Cortex of kidney (tissue), 1 donor: ENCODE results near the gene ADGRF4.
"Not testable (repeated sequence)": the region's sequence is repeated elsewhere in the genome, so short reads cannot be mapped to it uniquely, and the experiment has no call there.

ENCODE experiments used
- DNase-seq: peaks from one replicate; lab custom pipeline; 2025; lab: John Stamatoyannopoulos, UW

Gene ADGRF4

DNA sequence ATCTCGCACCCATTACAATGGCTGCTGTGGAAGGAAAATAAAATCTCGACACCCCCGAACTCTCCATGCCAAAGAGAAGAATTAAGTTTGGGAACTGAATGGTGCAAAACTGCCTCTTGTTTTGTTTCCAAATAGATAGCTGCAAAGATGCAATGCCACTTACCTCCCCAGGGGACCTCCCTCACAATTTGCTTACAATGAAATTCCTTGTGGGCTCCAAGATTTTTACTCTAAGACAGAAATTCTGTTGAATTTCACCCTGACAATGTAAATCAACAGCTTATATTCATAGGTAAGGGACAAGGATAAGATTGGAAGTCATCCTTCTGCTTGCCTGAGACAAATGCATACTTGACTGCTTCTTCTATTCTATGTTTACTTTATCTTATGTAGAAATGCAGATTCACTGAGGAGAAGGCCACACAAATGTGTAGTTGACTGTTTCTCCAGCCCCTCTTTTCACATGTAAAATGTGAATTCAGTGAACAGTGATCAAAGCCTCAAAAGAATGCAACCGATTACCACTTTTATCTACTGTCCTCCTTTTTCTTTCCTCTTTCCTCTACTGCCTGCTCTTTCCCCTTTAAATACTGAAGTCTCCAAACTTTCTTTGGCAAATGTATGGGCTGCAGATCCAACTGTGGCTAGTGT, 36.6 kb downstream of the ADGRF4 start:
- DNase-seq = no peak

DNA sequence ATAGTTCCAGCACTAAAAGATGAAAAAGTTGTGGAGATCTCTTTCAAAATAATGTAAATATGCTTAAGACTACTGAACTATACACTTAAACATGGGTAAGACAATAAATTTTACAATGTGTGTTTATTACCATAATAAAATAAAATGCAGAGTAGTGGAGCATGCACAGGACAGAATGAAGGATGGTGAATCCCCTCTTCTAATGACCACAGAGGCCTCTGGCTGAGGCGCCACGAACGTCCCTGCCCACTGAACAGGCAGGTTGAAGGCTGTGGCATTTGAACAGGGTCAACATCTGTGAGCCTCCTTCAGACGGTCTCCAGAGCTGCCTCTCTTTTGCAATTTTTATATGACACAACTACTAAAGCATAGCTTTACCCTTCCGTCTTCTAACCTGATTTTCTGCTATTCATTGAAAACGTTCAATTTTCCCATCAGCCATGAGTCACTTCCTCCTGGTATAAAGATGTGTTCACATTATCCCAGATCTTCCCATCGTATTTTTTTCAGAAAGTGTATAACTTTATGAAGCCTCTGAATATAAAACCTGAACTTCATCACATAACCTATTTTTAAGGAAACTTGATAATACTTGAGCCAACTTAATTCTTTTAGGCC, 37.8 kb downstream of the ADGRF4 start:
- DNase-seq = no peak

DNA sequence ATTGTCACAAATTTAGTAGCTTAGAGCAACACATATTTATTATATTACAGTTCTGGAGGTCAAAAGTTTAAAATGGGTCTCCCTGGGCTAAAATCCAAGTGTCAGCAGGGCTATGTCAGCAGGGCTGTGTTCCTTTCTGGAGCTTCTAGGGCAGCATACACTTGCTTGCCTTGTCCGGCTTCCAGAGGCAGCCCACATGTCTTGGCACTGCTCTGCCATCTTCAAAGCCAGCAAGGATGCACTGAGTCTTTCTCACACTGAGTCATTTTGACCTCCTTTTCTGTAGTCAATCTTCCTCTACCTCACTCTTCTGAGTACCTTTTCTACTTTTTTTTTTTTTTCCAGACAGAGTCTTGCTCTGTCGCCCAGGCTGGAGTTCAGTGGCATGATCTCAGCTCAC, 39.0 kb downstream of the ADGRF4 start:
- no peak for DNase-seq

DNA sequence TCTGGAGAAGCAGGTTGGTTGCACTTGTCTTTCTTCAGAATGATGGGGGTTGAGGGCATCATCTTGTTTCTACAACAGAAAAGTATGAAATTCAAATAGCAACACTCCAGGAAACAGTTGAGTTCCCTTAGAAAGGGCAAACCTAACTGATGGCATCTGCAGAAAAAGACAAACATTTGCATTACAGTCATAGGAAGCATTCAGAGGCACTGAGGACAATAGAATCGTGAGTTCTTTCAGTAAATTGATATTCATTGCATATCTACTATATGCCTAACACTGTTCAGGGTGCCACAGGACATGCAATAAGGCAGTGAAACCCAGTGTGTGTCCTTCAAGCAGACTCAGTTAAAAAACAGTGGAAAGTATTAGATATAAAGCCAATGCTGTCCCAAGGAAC, 42.3 kb downstream of the ADGRF4 start:
- DNase-seq = no peak

DNA sequence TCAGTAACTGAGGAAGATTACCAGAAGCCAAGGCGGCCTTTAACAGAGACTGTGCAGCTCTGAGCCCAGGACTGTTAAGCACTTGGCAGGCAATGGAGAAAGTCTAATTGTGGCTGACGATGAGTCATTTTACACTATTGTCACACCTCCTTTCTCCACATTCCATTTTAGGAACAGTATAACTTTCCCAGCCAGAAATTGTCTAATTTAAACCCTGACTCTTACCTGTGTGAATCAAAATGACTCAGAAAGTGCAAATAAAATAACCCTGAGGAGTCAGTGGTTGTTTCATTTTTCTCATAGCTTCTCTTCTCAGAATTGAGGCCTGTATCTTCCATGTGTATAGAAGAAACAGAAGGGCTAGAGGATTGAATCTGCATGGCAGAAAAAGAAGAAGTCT, 43.4 kb downstream of the ADGRF4 start:
- no peak for DNase-seq

- DNase-seq = no peak
These were observed 45.4 kb downstream of the ADGRF4 start for GRCh38 chr6:47743744-47744143.

DNA sequence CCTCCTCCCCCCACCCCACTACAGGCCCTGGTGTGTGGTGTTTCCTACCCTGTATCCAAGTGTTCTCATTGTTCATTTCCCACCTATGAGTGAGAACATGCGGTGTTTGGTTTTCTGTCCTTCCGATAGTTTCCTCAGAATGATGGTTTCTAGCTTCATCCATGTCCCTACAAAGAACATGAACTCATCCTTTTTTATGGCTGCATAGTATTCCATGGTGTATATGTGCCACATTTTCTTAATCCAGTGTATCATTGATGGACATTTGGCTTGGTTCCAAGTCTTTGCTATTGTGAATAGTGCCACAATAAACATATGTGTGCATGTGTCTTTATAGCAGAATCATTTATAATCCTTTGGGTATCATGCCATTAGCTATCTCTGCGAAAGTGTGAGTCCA, 46.9 kb downstream of the ADGRF4 start:
- not testable (repeated sequence) for DNase-seq

- no peak for DNase-seq
These were observed 51.4 kb downstream of the ADGRF4 start for GRCh38 chr6:47749757-47750156.

DNA sequence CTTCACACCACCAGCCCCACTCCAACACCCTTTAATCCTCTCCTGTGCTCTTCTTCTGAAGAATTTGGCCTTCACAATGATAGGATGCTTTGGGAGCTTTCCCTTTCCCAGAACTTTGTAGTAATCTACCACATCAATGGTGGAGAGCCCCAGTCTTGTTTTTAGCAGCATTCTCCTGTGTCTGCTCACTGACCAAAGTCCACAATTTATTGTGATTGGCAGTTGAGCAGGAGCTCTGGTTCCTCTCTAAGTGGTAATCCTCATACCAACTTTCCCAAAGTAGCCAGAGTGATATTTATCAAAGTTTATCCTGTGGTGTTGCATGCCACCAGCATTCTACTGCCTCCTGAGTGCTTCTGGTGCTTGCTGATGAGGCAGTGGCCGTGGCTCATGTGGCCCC, 54.4 kb downstream of the ADGRF4 start:
- DNase-seq = no peak

GRCh38 chr6:47759364-47759763, 61.0 kb downstream of the ADGRF4 start:
- no peak for DNase-seq

DNA sequence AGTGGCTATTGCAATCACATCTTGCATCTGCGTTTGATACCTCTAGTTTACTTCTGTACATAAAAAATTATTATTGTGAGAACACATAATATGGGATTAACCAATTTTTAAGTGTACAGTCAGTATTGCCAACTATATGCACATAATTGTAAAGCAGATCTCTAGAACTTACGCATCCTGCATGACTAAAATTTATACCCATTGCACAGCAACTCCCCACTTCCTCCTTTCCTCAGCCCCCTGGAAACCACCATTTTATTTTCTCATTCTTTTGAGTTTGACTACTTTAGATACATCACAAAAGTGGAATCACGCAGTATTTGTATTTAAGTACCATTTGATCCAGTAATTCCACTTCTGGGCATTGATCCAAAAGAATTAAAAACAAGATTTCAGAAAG, 64.1 kb downstream of the ADGRF4 start:
- no peak for DNase-seq

DNA sequence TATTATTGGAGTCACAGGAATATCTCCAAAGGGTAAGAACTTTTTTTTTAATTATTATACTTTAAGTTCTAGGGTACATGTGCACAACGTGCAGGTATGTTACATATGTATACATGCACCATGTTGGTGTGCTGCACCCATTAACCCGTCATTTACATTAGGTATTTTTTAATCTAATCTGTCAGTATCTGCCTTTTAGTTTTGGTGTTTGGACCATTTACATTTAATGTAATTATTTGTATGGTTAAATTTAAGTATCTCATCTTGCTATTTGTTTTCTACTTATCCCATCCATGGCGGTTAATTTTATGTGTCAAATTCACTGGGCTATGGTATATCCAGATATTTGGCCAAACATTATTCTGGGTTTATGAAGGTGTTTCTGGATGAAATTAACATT, 68.1 kb downstream of the ADGRF4 start:
- DNase-seq = no peak

GRCh38 chr6:47767102-47767501, 68.7 kb downstream of the ADGRF4 start:
- DNase-seq = no peak

- DNase-seq = no peak
These were observed 71.6 kb downstream of the ADGRF4 start for GRCh38 chr6:47769982-47770381.
